Measurements from ENCODE around the gene SRPK1. TPM values are rescaled to one million over a fixed set of nuclear protein-coding genes. Genes with fewer than 3 reads are reported as not detected.
A peak's percentile ranks its signal among the peaks of the same experiment; 100 is the strongest.

The SRPK1 gene
- total RNA-seq, 1 experiment from 2014 or later = 100 TPM

- Histone ChIP-seq H4K20me1 (ENCODE audit: low read length) (peaks cover 61% of the 10 kb centered on the region), H3K4me3 (ENCODE audit: low read length) (no peak overlapping the region), H2AFZ (ENCODE audit: low read length) (no peak overlapping the region), H3K27me3 (ENCODE audit: low read length) (no peaks in the 10 kb centered on the region), H3K4me2 (ENCODE audit: low read length) (no peak overlapping the region), H3K9ac (ENCODE audit: low read length) (no peak overlapping the region), H3K9me3 (ENCODE audit: low read length) (no peaks in the 10 kb centered on the region), H3K79me2 (ENCODE audit: low read length) (peaks cover 98% of the 10 kb centered on the region), H3K27ac (ENCODE audit: low read length) (no peak overlapping the region), H3F3A (ENCODE audit: low read length, unreplicated experiment) (no peaks in the 10 kb centered on the region), H3K4me1 (ENCODE audit: insufficient read depth, low read length) (peaks cover 12% of the 10 kb centered on the region), H3K36me3 (ENCODE audit: low read depth, low read length) (peaks cover 22% of the 10 kb centered on the region), H3K9me2 (replicated peaks; ENCODE audit: low read length) (no peaks in the 10 kb centered on the region)
- ChIA-PET CTCF (no interaction called here), POLR2A (ENCODE audit: unreplicated experiment) (no interaction called here)
- no TSS peak for BruUV-seq (replicated peaks)
- no peak for TF ChIP-seq CTCF (conservative IDR thresholded peaks at IDR 0.05; ENCODE audit: low read depth, low read length)
- no peak for TF ChIP-seq EZH2 (IDR thresholded peaks at IDR 0.05; ENCODE audit: low read length, unreplicated experiment)
- TF ChIP-seq EZH2phosphoT487 (IDR thresholded peaks at IDR 0.05; ENCODE audit: borderline replicate concordance, low read length) = no peak
- ATAC-seq = no peak
- intact Hi-C loops (cut with micrococcal nuclease) = no loop called here
- DNase-seq = no peak
Observed at GRCh38 chr6:35897036-35897435, 23.9 kb downstream of the SRPK1 start.

- Histone ChIP-seq H4K20me1 (ENCODE audit: low read length) (peaks cover 61% of the 10 kb centered on the region), H3F3A (ENCODE audit: low read length, unreplicated experiment) (no peaks in the 10 kb centered on the region), H3K27ac (ENCODE audit: low read length) (no peak overlapping the region), H3K36me3 (ENCODE audit: low read depth, low read length) (peaks cover 22% of the 10 kb centered on the region), H3K4me3 (ENCODE audit: low read length) (no peak overlapping the region), H3K27me3 (ENCODE audit: low read length) (no peaks in the 10 kb centered on the region), H3K9ac (ENCODE audit: low read length) (no peak overlapping the region), H3K9me2 (replicated peaks; ENCODE audit: low read length) (no peaks in the 10 kb centered on the region), H3K4me1 (ENCODE audit: insufficient read depth, low read length) (peaks cover 12% of the 10 kb centered on the region), H3K4me2 (ENCODE audit: low read length) (no peak overlapping the region), H3K79me2 (ENCODE audit: low read length) (peaks cover 96% of the 10 kb centered on the region), H3K9me3 (ENCODE audit: low read length) (no peaks in the 10 kb centered on the region), H2AFZ (ENCODE audit: low read length) (no peak overlapping the region)
- no TSS peak for BruUV-seq (replicated peaks)
- ChIA-PET POLR2A (ENCODE audit: unreplicated experiment) (no interaction called here), CTCF (no interaction called here)
- intact Hi-C loops (cut with micrococcal nuclease) = no loop called here
- no peak for ATAC-seq
- no peak for TF ChIP-seq EZH2 (IDR thresholded peaks at IDR 0.05; ENCODE audit: low read length, unreplicated experiment)
- no peak for TF ChIP-seq CTCF (conservative IDR thresholded peaks at IDR 0.05; ENCODE audit: low read depth, low read length)
- no peak for TF ChIP-seq EZH2phosphoT487 (IDR thresholded peaks at IDR 0.05; ENCODE audit: borderline replicate concordance, low read length)
- DNase-seq = no peak
Observed at GRCh38 chr6:35896228-35896627, 24.7 kb downstream of the SRPK1 start.

GRCh38 chr6:35895560-35895959 is 25.3 kb downstream of the SRPK1 start:
- Histone ChIP-seq H4K20me1 (ENCODE audit: low read length) (peaks cover 59% of the 10 kb centered on the region), H3K4me2 (ENCODE audit: low read length) (no peak overlapping the region), H3K79me2 (ENCODE audit: low read length) (peaks cover 93% of the 10 kb centered on the region), H3F3A (ENCODE audit: low read length, unreplicated experiment) (no peaks in the 10 kb centered on the region), H2AFZ (ENCODE audit: low read length) (no peak overlapping the region), H3K36me3 (ENCODE audit: low read depth, low read length) (peaks cover 20% of the 10 kb centered on the region), H3K4me3 (ENCODE audit: low read length) (no peak overlapping the region), H3K27ac (ENCODE audit: low read length) (no peak overlapping the region), H3K9me3 (ENCODE audit: low read length) (no peaks in the 10 kb centered on the region), H3K9ac (ENCODE audit: low read length) (no peak overlapping the region), H3K9me2 (replicated peaks; ENCODE audit: low read length) (no peaks in the 10 kb centered on the region), H3K4me1 (ENCODE audit: insufficient read depth, low read length) (peaks cover 12% of the 10 kb centered on the region), H3K27me3 (ENCODE audit: low read length) (no peaks in the 10 kb centered on the region)
- CTCF ChIA-PET = no interaction called here
- no peak; the same call in 1 of the 2 replicates for ATAC-seq
- TF ChIP-seq EZH2phosphoT487 (IDR thresholded peaks at IDR 0.05; ENCODE audit: borderline replicate concordance, low read length) (no peak), CTCF (conservative IDR thresholded peaks at IDR 0.05; ENCODE audit: low read depth, low read length) (no peak), EZH2 (IDR thresholded peaks at IDR 0.05; ENCODE audit: low read length, unreplicated experiment) (no peak)
- no TSS peak for BruUV-seq (replicated peaks)
- intact Hi-C loops (cut with micrococcal nuclease) = no loop called here
- POLR2A ChIA-PET (ENCODE audit: unreplicated experiment) = no interaction called here
- peak; percentile 56 for DNase-seq

Data from PC-3 (cell line).